ENCODE data around the gene SOCS7.

Gene SOCS7

GRCh38 chr17:38425744-38426143 lies 74.1 kb downstream of the SOCS7 start:
- Histone ChIP-seq H3K4me1 (no peaks in the 10 kb centered on the region), H3K9me3 (no peaks in the 10 kb centered on the region), H3K36me3 (replicated peaks) (no peaks in the 10 kb centered on the region), H3K27me3 (ENCODE audit: low read depth) (peaks cover 20% of the 10 kb centered on the region), H3K4me3 (no peak overlapping the region)
- DNase-seq (ENCODE audit: low spot score in 2 of 2), result no peak
- in situ Hi-C loops (cut with MboI; ENCODE audit: low sequenced_read_pairs), result loop anchor here (10.0 kb wide), 2 partner anchors 59 to 239 kb away; no protein-coding TSS in a partner anchor

- Histone ChIP-seq H3K9me3 (no peaks in the 10 kb centered on the region), H3K4me3 (no peak overlapping the region), H3K27me3 (ENCODE audit: low read depth) (peaks cover 13% of the 10 kb centered on the region), H3K4me1 (no peaks in the 10 kb centered on the region), H3K36me3 (replicated peaks) (no peaks in the 10 kb centered on the region)
- in situ Hi-C loops (cut with MboI; ENCODE audit: low sequenced_read_pairs), result loop anchor here (10.0 kb wide), 2 partner anchors 58 to 238 kb away; no protein-coding TSS in a partner anchor
- DNase-seq (ENCODE audit: low spot score in 2 of 2), result no peak
Measured at GRCh38 chr17:38426441-38426840, 74.8 kb downstream of the SOCS7 start.

GRCh38 chr17:38427160-38427949 lies 75.7 kb downstream of the SOCS7 start:
- Histone ChIP-seq H3K36me3 (replicated peaks) (no peaks in the 10 kb centered on the region), H3K4me3 (no peak overlapping the region; the same call in 1 of the 2 replicates), H3K9me3 (no peaks in the 10 kb centered on the region), H3K4me1 (no peaks in the 10 kb centered on the region), H3K27me3 (ENCODE audit: low read depth) (peaks cover 6% of the 10 kb centered on the region; the same call in 1 of the 2 replicates)
- in situ Hi-C loops (cut with MboI; ENCODE audit: low sequenced_read_pairs), result loop anchor here (10.0 kb wide), 2 partner anchors 57 to 237 kb away; no protein-coding TSS in a partner anchor
- no peak for DNase-seq (ENCODE audit: low spot score in 2 of 2)

- H3K36me3 ChIP-seq (replicated peaks), result no peaks in the 10 kb centered on the region
- H3K4me1 ChIP-seq, result no peaks in the 10 kb centered on the region
- in situ Hi-C loops (cut with MboI; ENCODE audit: low sequenced_read_pairs), result loop anchor here (10.0 kb wide), 2 partner anchors 57 to 237 kb away; no protein-coding TSS in a partner anchor
- peaks cover 7% of the 10 kb centered on the region; the same call in 1 of the 2 replicates for H3K27me3 ChIP-seq (ENCODE audit: low read depth)
- peak within 1 kb of the TSS; percentile 18 for H3K4me3 ChIP-seq
- DNase-seq (ENCODE audit: low spot score in 2 of 2), result peak in 1 of 2 experiments; percentile 53
- H3K9me3 ChIP-seq, result no peaks in the 10 kb centered on the region
Measured at GRCh38 chr17:38428112-38428642, 76.5 kb downstream of the SOCS7 start, which contains the start of gene ARHGAP23. Gene ARHGAP23 (plus strand): TSS chr17:38428464. CDS start chr17:38428486, 22 bp downstream.

- peaks cover 7% of the 10 kb centered on the region; the same call in 1 of the 2 replicates for H3K27me3 ChIP-seq (ENCODE audit: low read depth)
- no peaks in the 10 kb centered on the region for H3K4me1 ChIP-seq
- no peak for DNase-seq (ENCODE audit: low spot score in 2 of 2)
- H3K4me3 ChIP-seq, result peak overlapping the region; percentile 8; the same call in 1 of the 2 replicates
- H3K9me3 ChIP-seq, result no peaks in the 10 kb centered on the region
- no peaks in the 10 kb centered on the region for H3K36me3 ChIP-seq (replicated peaks)
- in situ Hi-C loops (cut with MboI; ENCODE audit: low sequenced_read_pairs), result loop anchor here (10.0 kb wide), 2 partner anchors 56 to 236 kb away; no protein-coding TSS in a partner anchor
Measured at GRCh38 chr17:38428643-38429371, 77.2 kb downstream of the SOCS7 start.

- Histone ChIP-seq H3K36me3 (replicated peaks) (no peaks in the 10 kb centered on the region), H3K9me3 (no peaks in the 10 kb centered on the region), H3K4me1 (no peaks in the 10 kb centered on the region), H3K4me3 (no peak overlapping the region), H3K27me3 (ENCODE audit: low read depth) (peaks cover 7% of the 10 kb centered on the region; the same call in 1 of the 2 replicates)
- DNase-seq (ENCODE audit: low spot score in 2 of 2), result no peak
- in situ Hi-C loops (cut with MboI; ENCODE audit: low sequenced_read_pairs), result loop anchor here (10.0 kb wide), 2 partner anchors 55 to 235 kb away; no protein-coding TSS in a partner anchor
Measured at GRCh38 chr17:38429476-38430100, 77.9 kb downstream of the SOCS7 start.

GRCh38 chr17:38430316-38430715 lies 78.7 kb downstream of the SOCS7 start:
- in situ Hi-C loops (cut with MboI; ENCODE audit: low sequenced_read_pairs), result no loop called here
- no peak for DNase-seq (ENCODE audit: low spot score in 2 of 2)
- H3K4me3 ChIP-seq, result no peak overlapping the region
- H3K4me1 ChIP-seq, result no peaks in the 10 kb centered on the region
- H3K27me3 ChIP-seq (ENCODE audit: low read depth), result peaks cover 7% of the 10 kb centered on the region; the same call in 1 of the 2 replicates
- H3K9me3 ChIP-seq, result no peaks in the 10 kb centered on the region
- no peaks in the 10 kb centered on the region for H3K36me3 ChIP-seq (replicated peaks)

- H3K4me3 ChIP-seq, result no peak overlapping the region
- no peak for DNase-seq (ENCODE audit: low spot score in 2 of 2)
- in situ Hi-C loops (cut with MboI; ENCODE audit: low sequenced_read_pairs), result no loop called here
Measured at GRCh38 chr17:38430822-38431221, 79.2 kb downstream of the SOCS7 start.

GRCh38 chr17:38431346-38432145 lies 79.9 kb downstream of the SOCS7 start:
- no peak for DNase-seq (ENCODE audit: low spot score in 2 of 2)
- Histone ChIP-seq H3K4me1 (no peaks in the 10 kb centered on the region), H3K27me3 (ENCODE audit: low read depth) (peaks cover 9% of the 10 kb centered on the region; the same call in 1 of the 2 replicates), H3K9me3 (no peaks in the 10 kb centered on the region), H3K4me3 (no peak overlapping the region), H3K36me3 (replicated peaks) (no peaks in the 10 kb centered on the region)
- in situ Hi-C loops (cut with MboI; ENCODE audit: low sequenced_read_pairs), result no loop called here

More at GRCh38 chr17:38430822-38431221, 79.2 kb downstream of the SOCS7 start:
- no peaks in the 10 kb centered on the region for H3K4me1 ChIP-seq
- no peaks in the 10 kb centered on the region for H3K9me3 ChIP-seq
- peaks cover 7% of the 10 kb centered on the region; the same call in 1 of the 2 replicates for H3K27me3 ChIP-seq (ENCODE audit: low read depth)
- no peaks in the 10 kb centered on the region for H3K36me3 ChIP-seq (replicated peaks)

GRCh38 chr17:38434178-38434665 lies 82.6 kb downstream of the SOCS7 start:
- H3K27me3 ChIP-seq (ENCODE audit: low read depth), result peaks cover 7% of the 10 kb centered on the region; the same call in 1 of the 2 replicates
- in situ Hi-C loops (cut with MboI; ENCODE audit: low sequenced_read_pairs), result no loop called here
- no peaks in the 10 kb centered on the region for H3K9me3 ChIP-seq
- no peak overlapping the region for H3K4me3 ChIP-seq
- peaks cover 2% of the 10 kb centered on the region for H3K4me1 ChIP-seq
- no peak for DNase-seq (ENCODE audit: low spot score in 2 of 2)
- no peaks in the 10 kb centered on the region for H3K36me3 ChIP-seq (replicated peaks)

- Histone ChIP-seq H3K27me3 (ENCODE audit: low read depth) (peaks cover 10% of the 10 kb centered on the region; the same call in 1 of the 2 replicates), H3K4me3 (no peak overlapping the region), H3K4me1 (peaks cover 7% of the 10 kb centered on the region), H3K36me3 (replicated peaks) (no peaks in the 10 kb centered on the region), H3K9me3 (no peaks in the 10 kb centered on the region)
- DNase-seq (ENCODE audit: low spot score in 2 of 2), result no peak
- in situ Hi-C loops (cut with MboI; ENCODE audit: low sequenced_read_pairs), result no loop called here
Measured at GRCh38 chr17:38435795-38436194, 84.2 kb downstream of the SOCS7 start.

GRCh38 chr17:38436386-38436785 lies 84.7 kb downstream of the SOCS7 start:
- no peaks in the 10 kb centered on the region for H3K9me3 ChIP-seq
- H3K4me1 ChIP-seq, result peaks cover 7% of the 10 kb centered on the region
- no peak overlapping the region for H3K4me3 ChIP-seq
- peaks cover 11% of the 10 kb centered on the region; the same call in 1 of the 2 replicates for H3K27me3 ChIP-seq (ENCODE audit: low read depth)
- in situ Hi-C loops (cut with MboI; ENCODE audit: low sequenced_read_pairs), result no loop called here
- no peaks in the 10 kb centered on the region for H3K36me3 ChIP-seq (replicated peaks)
- no peak for DNase-seq (ENCODE audit: low spot score in 2 of 2)

All from HAP-1 (cell line).